Measurements from ENCODE around the gene ADAM10. TPM values are rescaled to one million over a fixed set of nuclear protein-coding genes. Genes with fewer than 3 reads are reported as not detected.

The ADAM10 gene
- total RNA-seq, 1 donor, result 98.9 TPM

GRCh38 chr15:58779554-58779953 is 30.0 kb upstream of the ADAM10 start:
- no peak for TF ChIP-seq CTCF (IDR thresholded peaks at IDR 0.05; ENCODE audit: insufficient read depth, low read length)
- no peak overlapping the region for H3K4me3 ChIP-seq (ENCODE audit: low read depth, low read length)
- peak; percentile 32 for DNase-seq (ENCODE audit: low read depth)

GRCh38 chr15:58777107-58777506 is 27.6 kb upstream of the ADAM10 start:
- H3K4me3 ChIP-seq (ENCODE audit: low read depth, low read length), result no peak overlapping the region
- no peak for DNase-seq (ENCODE audit: low read depth)
- no peak for TF ChIP-seq CTCF (IDR thresholded peaks at IDR 0.05; ENCODE audit: insufficient read depth, low read length)

GRCh38 chr15:58775402-58775801 is 25.9 kb upstream of the ADAM10 start:
- DNase-seq (ENCODE audit: low read depth), result no peak
- TF ChIP-seq CTCF (IDR thresholded peaks at IDR 0.05; ENCODE audit: insufficient read depth, low read length), result no peak
- no peak overlapping the region for H3K4me3 ChIP-seq (ENCODE audit: low read depth, low read length)

GRCh38 chr15:58773024-58773423 is 23.5 kb upstream of the ADAM10 start:
- no peak for DNase-seq (ENCODE audit: low read depth)
- peak overlapping the region; percentile 91 for H3K4me3 ChIP-seq (ENCODE audit: low read depth, low read length)
- TF ChIP-seq CTCF (IDR thresholded peaks at IDR 0.05; ENCODE audit: insufficient read depth, low read length), result no peak

GRCh38 chr15:58771621-58772250 is 22.2 kb upstream of the ADAM10 start:
- TF ChIP-seq CTCF (IDR thresholded peaks at IDR 0.05; ENCODE audit: insufficient read depth, low read length), result no peak
- peak; percentile 11 for DNase-seq (ENCODE audit: low read depth)
- H3K4me3 ChIP-seq (ENCODE audit: low read depth, low read length), result peak overlapping the region; percentile 91

- peak; percentile 98 for DNase-seq (ENCODE audit: low read depth)
- peak within 1 kb of the TSS; percentile 91 for H3K4me3 ChIP-seq (ENCODE audit: low read depth, low read length)
- TF ChIP-seq CTCF (IDR thresholded peaks at IDR 0.05; ENCODE audit: insufficient read depth, low read length), result no peak
Observed at GRCh38 chr15:58770857-58771620, 21.5 kb upstream of the ADAM10 start, which contains the start of gene MINDY2. TSS of gene MINDY2 (plus strand) at chr15:58771302. CDS start at chr15:58771396, 94 bp downstream.
